Measurements from ENCODE around the gene LRRC25.
"Not testable (repeated sequence)": the region's sequence is repeated elsewhere in the genome, so short reads cannot be mapped to it uniquely, and the experiment has no call there.

The LRRC25 gene

GRCh38 chr19:18401580-18402112 lies 4.2 kb upstream of the LRRC25 start:
- DNase-seq: no peak

GRCh38 chr19:18399008-18399407 lies 1.6 kb upstream of the LRRC25 start:
- DNase-seq: peak in 1 of 2 experiments; percentile 5

- no peak for DNase-seq
These were observed 766 bp downstream of the LRRC25 start for GRCh38 chr19:18396471-18397241.

- no peak for DNase-seq
These were observed 3.6 kb downstream of the LRRC25 start for GRCh38 chr19:18393836-18394235.

- no peak for DNase-seq
These were observed 4.5 kb downstream of the LRRC25 start for GRCh38 chr19:18392926-18393325.

GRCh38 chr19:18392417-18392816 lies 5.0 kb downstream of the LRRC25 start:
- DNase-seq: no peak

GRCh38 chr19:18391509-18392075 lies 5.8 kb downstream of the LRRC25 start:
- DNase-seq: no peak

GRCh38 chr19:18390065-18390907 lies 7.1 kb downstream of the LRRC25 start:
- no peak for DNase-seq

GRCh38 chr19:18389726-18390064 lies 7.7 kb downstream of the LRRC25 start:
- no peak for DNase-seq

- DNase-seq: no peak
These were observed 8.3 kb downstream of the LRRC25 start for GRCh38 chr19:18388960-18389725.

- DNase-seq: peak; percentile 75 to 84
These were observed 9.1 kb downstream of the LRRC25 start for GRCh38 chr19:18388100-18388959.

- no peak for DNase-seq
These were observed 10.7 kb downstream of the LRRC25 start for GRCh38 chr19:18386543-18387271.

GRCh38 chr19:18385675-18386542 lies 11.5 kb downstream of the LRRC25 start, which contains the start of gene GDF15:
Gene GDF15, plus strand, starts transcription at chr19:18386158. Its CDS starts 32 bp downstream, at chr19:18386190.
- DNase-seq: no peak

- DNase-seq: no peak
These were observed 12.1 kb downstream of the LRRC25 start for GRCh38 chr19:18385359-18385674.

- DNase-seq: no peak
These were observed 12.6 kb downstream of the LRRC25 start for GRCh38 chr19:18384775-18385174.

- not testable (repeated sequence) for DNase-seq
These were observed 13.8 kb downstream of the LRRC25 start for GRCh38 chr19:18383622-18384021.

- no peak for DNase-seq
These were observed 16.6 kb downstream of the LRRC25 start for GRCh38 chr19:18380843-18381242.

- peak in 1 of 2 experiments; percentile 7 for DNase-seq
These were observed 17.3 kb downstream of the LRRC25 start for GRCh38 chr19:18379803-18380747.

- DNase-seq: peak in 1 of 2 experiments; percentile 72
These were observed 20.4 kb downstream of the LRRC25 start for GRCh38 chr19:18377026-18377425.
